ENCODE data around the gene NTHL1.

- TF ChIP-seq POLR2AphosphoS5 (IDR thresholded peaks at IDR 0.05; ENCODE audit: low read depth, low read length) (no peak), TAF1 (IDR thresholded peaks at IDR 0.05; ENCODE audit: borderline replicate concordance, insufficient read depth, low read length) (no peak), REST (IDR thresholded peaks at IDR 0.05; ENCODE audit: insufficient read depth in 1 of 2, low read depth in 2 of 2, low read length in 2 of 2) (no peak), SIN3A (IDR thresholded peaks at IDR 0.05; ENCODE audit: borderline replicate concordance, insufficient read depth, low read length) (no peak), FOXP2 (optimal IDR thresholded peaks at IDR 0.05; ENCODE audit: borderline replicate concordance, extremely low read depth, extremely low read length, insufficient read depth) (no peak)
Observed at GRCh38 chr16:2095918-2096582, 48.4 kb upstream of the NTHL1 start.
